Activated T-cell treated with anti-CD3 and anti-CD28 coated beads for 4 hours (primary cell): ENCODE measurements around the gene B4GAT1.
"Not testable (repeated sequence)": the region's sequence is repeated elsewhere in the genome, so short reads cannot be mapped to it uniquely, and the experiment has no call there.

Source experiments
- DNase-seq: peaks from one replicate; pipeline ENCODE4 v3.0.0-alpha.2; 2020

B4GAT1 gene

DNA sequence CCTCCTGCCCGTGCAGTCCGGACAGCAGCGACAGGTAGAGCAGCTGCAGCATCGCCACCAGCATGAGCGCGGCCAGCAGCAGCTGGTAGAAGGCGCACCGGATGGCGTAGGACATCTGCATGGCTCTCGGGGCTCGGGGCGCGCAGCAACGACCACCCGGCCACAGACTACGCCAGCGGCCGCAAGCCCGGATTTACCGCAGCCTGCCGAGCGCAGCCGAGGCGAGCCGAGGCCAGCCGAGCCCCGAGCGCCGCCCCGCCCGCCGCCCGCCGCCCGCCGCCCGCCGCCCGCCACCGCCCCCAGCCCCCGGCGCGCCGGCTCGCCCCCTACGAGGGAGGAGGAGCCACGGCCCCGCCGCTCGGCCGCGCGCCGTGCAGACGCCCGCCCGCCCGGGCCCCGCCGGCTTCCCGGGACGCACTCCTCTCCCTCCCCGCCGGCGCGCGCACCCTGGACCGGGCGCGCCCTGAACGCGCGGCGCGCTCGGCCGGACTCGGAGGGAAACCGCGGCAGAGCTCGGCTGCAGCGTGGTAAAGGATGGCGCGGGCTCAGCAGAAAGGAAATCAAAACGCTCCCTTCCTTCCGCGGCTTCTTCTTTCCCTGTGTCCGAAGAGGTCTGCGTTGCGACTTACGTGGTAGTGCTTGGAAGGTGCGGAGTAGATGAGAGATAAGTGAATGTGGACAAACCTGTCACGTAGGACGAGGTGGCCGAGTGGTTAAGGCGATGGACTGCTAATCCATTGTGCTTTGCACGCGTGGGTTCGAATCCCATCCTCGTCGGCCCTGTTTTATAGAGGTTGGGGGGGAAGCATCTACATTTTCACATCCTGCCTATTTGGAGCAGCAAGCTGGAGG lies at the start of gene B4GAT1:
TSS of gene B4GAT1 (minus strand) at position 205 of the 852 bp plus-strand sequence. CDS start at position 121, 84 bp downstream.
- peak; percentile 75 for DNase-seq

DNA sequence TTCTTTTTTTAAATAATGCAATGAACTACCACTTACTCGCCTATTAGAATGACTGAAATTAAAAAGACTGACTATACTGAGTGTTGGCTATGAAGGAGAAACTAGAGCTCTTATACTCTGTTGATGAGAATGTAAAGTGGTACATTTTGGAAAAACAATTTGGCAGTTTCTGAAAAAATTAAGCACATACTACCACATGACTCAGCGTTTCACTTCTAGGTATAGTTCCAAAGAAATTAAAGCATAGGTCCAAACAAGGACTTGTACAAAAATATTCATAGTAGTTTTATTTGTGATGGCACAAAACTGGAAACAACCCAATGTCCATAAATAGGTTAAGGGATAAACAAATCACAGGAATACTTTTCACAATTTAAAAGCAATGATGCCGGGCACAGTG lies 46.5 kb upstream of the B4GAT1 start:
- DNase-seq = no peak

- DNase-seq = no peak
Observed at GRCh38 chr11:66391322-66391721, 43.9 kb upstream of the B4GAT1 start.

- DNase-seq = peak; percentile 62
Observed at GRCh38 chr11:66388780-66389386, 41.5 kb upstream of the B4GAT1 start.

- peak; percentile 82 for DNase-seq
Observed at GRCh38 chr11:66386171-66387069, 39.0 kb upstream of the B4GAT1 start.

- not testable (repeated sequence) for DNase-seq
Observed at GRCh38 chr11:66384316-66384715, 36.9 kb upstream of the B4GAT1 start.

- not testable (repeated sequence) for DNase-seq
Observed at GRCh38 chr11:66380264-66380663, 32.8 kb upstream of the B4GAT1 start.

DNA sequence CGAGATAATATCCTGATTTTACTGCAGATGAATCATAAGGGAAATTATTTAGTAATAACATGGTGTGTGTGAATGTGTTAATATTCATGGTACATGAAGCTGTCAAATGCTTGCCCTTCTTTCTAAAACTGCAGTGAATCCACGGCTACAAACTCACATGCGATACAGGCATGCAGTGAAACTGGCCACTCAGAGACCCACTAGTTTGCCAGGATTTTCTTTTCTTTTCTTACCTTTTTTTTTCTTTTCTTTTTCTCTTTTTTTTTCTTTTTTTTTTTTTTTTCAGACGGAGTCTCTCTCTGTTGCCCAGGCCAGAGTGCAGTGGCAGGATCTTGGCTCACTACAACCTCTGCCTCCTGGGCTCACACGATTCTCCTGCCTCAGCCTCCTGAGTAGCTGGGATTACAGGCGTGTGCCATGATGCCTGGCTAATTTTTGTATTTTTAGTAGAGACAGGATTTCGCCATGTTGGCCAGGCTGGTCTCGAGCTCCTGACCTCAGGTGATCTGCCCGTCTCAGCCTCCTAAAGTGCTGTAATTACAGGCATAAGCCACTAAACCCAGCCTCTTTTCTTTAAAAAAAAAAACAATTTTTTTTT lies 26.4 kb upstream of the B4GAT1 start:
- not testable (repeated sequence) for DNase-seq

GRCh38 chr11:66373265-66373664 lies 25.8 kb upstream of the B4GAT1 start:
- DNase-seq = no peak

GRCh38 chr11:66371627-66372415 lies 24.4 kb upstream of the B4GAT1 start, which contains the start of gene SLC29A2:
Gene SLC29A2 (minus strand): TSS chr11:66371760. CDS start chr11:66371591, 169 bp downstream.
- DNase-seq = peak; percentile 58

- no peak for DNase-seq
Observed at GRCh38 chr11:66369073-66369894, 21.9 kb upstream of the B4GAT1 start.

GRCh38 chr11:66368484-66368883 lies 21.1 kb upstream of the B4GAT1 start:
- DNase-seq = no peak

GRCh38 chr11:66367561-66368312 lies 20.3 kb upstream of the B4GAT1 start:
- DNase-seq = no peak

- no peak for DNase-seq
Observed at GRCh38 chr11:66366844-66367477, 19.5 kb upstream of the B4GAT1 start.

DNA sequence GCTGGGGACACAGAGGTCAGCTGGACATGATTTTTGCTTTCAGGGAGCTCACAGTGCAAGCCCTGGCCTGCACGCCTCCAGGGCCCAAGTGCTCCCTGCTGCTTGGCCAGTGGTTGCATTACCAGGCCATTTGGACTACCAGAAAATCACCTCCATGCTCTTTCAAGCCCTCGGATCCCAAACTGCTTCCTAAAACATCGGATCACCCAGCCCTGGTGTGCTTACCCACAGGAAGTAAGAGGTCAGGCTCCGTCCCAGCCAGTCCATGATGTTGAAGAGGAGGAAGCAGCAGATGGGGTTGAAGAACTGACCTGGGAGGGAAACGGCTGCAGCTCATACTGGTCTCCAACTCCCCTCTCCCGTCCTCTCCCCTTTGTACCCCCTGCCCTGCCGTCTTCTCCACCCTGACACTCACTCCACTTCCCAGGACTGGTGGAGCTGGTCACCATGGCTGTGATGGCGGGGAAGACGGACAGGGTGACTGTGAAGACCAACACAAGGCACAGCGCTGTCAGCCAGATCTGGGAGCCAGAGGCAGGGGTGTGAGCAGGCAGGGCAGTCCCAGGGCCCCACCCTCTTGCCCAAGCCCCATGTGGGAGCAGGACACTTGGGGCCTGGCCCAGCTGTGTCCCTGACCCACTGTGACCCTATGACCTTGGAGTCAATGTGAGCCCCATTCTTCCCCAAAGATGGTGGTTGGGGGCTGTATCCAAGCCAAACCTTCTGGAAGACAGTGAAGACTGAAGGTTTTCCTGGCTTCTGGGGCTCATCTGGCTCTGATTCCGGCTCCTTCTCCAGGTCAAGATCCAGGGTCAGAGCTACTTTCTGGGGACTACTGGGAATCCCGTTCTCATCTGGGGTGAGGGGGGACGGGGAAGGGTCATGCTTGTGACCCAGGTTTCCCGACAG lies 18.5 kb upstream of the B4GAT1 start:
- DNase-seq = no peak

DNA sequence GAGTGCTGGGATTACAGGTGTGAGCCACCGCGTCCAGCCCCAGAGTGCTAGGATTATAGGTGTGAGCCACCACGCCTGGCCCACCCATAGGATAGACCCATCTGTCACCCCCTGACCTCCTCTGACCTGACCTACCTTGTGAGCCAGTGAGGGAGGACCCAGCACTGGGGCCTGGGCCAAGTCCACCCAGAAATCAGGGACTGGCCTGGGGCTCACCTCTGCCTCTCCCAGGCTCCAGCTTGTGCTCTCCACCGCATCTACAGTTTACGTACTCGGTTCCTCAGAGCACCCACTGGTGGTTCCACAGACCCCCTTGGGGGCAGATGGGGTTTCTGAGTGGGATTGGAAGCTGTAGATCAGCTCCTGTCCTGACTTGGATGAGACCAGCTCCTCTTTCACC lies 17.7 kb upstream of the B4GAT1 start:
- no peak for DNase-seq

GRCh38 chr11:66363805-66364535 lies 16.5 kb upstream of the B4GAT1 start:
- peak; percentile 59 for DNase-seq

- no peak for DNase-seq
Observed at GRCh38 chr11:66363187-66363601, 15.8 kb upstream of the B4GAT1 start.
